H1 (cell line): ENCODE results near the gene CDK5RAP2. TPM values are rescaled to one million over a fixed set of nuclear protein-coding genes. Genes with fewer than 3 reads are reported as not detected.

Experiments
- CTCF ChIA-PET: fragments of 300-600 bp; sonication (Branson Sonifier 250); formaldehyde crosslinking; loops from one replicate; lab custom pipeline; 2021; ENCODE audit not compliant: partially characterized antibody; lab: Charles Lee
- POLR2A ChIA-PET: fragments of 300-600 bp; sonication (Branson Sonifier 250); formaldehyde crosslinking; loops from one replicate; lab custom pipeline; 2021; ENCODE audit warnings: inconsistent platforms; ENCODE audit not compliant: partially characterized antibody; lab: Charles Lee
- DNase-seq, 2 experiments: peaks; one replicate each; pipeline versions ENCODE4 v3.0.0 to v3.0.0-alpha.2; 2010 to 2022; ENCODE audit warnings: low spot score in 2 of 2, low read depth in 1 of 2, mixed read lengths in 1 of 2
- FAIRE-seq: peaks from 2 replicates; lab custom pipeline; 2011; peaks lifted over from hg19 to GRCh38; lab: Jason Lieb, UNC
- H2AFZ ChIP-seq: 2 replicates; pipeline ENCODE4 v1.8.1; 2012; ENCODE audit warnings: low read length, inconsistent platforms
- H2AK5ac ChIP-seq: 2 replicates; pipeline ENCODE4 v1.6.1; 2013; ENCODE audit warnings: low read depth, low read length
- H2BK120ac ChIP-seq: replicated peaks from 2 replicates; pipeline ENCODE3; 2013; ENCODE audit warnings: low read depth, low read length, inconsistent platforms
- H2BK12ac ChIP-seq: 2 replicates; pipeline ENCODE4 v1.6.1; 2013; ENCODE audit warnings: low read depth, low read length
- H2BK15ac ChIP-seq: 2 replicates; pipeline ENCODE4 v1.6.1; 2013; ENCODE audit warnings: low read length
- H2BK20ac ChIP-seq: 2 replicates; pipeline ENCODE4 v1.6.1; 2013; ENCODE audit warnings: low read length
- H2BK5ac ChIP-seq: 2 replicates; pipeline ENCODE4 v1.6.1; 2013; ENCODE audit warnings: low read depth, low read length
- H3K14ac ChIP-seq: 2 replicates; pipeline ENCODE4 v1.6.1; 2013; ENCODE audit warnings: inconsistent platforms; ENCODE audit not compliant: insufficient read length
- H3K18ac ChIP-seq: 2 replicates; pipeline ENCODE4 v1.6.1; 2013; ENCODE audit warnings: low read length; ENCODE audit errors: extremely low read depth
- H3K23ac ChIP-seq: 2 replicates; pipeline ENCODE4 v1.6.1; 2013; ENCODE audit warnings: inconsistent platforms; ENCODE audit not compliant: insufficient read length
- H3K23me2 ChIP-seq: 2 replicates; pipeline ENCODE4 v1.6.1; 2013; ENCODE audit warnings: low read depth, low read length
- H3K27ac ChIP-seq: 2 replicates; pipeline ENCODE4 v1.6.1; 2011; ENCODE audit warnings: low read depth, low read length, inconsistent platforms
- H3K27me3 ChIP-seq, 4 experiments: replicated peaks in 1 of 4; 1 replicate in 1 of 4; 2 replicates in 3 of 4; pipeline versions ENCODE4 v1.6.1 to v1.8.1; 2011 to 2013; ENCODE audit warnings: low read length in 3 of 4, mild to moderate bottlenecking in 3 of 4, inconsistent platforms in 2 of 4, mixed read lengths in 2 of 4, moderate library complexity in 1 of 4; ENCODE audit not compliant: control insufficient read depth in 3 of 4, insufficient read depth in 3 of 4; ENCODE audit errors: extremely low read depth in 1 of 4
- H3K36me3 ChIP-seq, 4 experiments: 2 replicates each; pipeline versions ENCODE4 v1.6.1 to v1.8.1; 2011 to 2013; ENCODE audit warnings: mild to moderate bottlenecking in 4 of 4, low read length in 3 of 4, moderate library complexity in 2 of 4, control low read depth in 1 of 4, inconsistent platforms in 1 of 4; ENCODE audit not compliant: insufficient read depth in 4 of 4, control insufficient read depth in 2 of 4
- H3K4ac ChIP-seq: replicated peaks from 2 replicates; pipeline ENCODE3; 2013; ENCODE audit warnings: low read length, low read depth, mixed read lengths, inconsistent platforms; ENCODE audit not compliant: insufficient read length
- H3K4me1 ChIP-seq, 4 experiments: replicated peaks in 1 of 4; 1 replicate in 1 of 4; 2 replicates in 3 of 4; pipeline versions ENCODE4 v1.6.1 to v1.8.1; 2011 to 2013; ENCODE audit warnings: low read length in 3 of 4, inconsistent platforms in 2 of 4, mixed read lengths in 1 of 4; ENCODE audit not compliant: insufficient read depth in 4 of 4, control insufficient read depth in 3 of 4
- H3K4me2 ChIP-seq, 2 experiments: 2 replicates each; pipeline versions ENCODE4 v1.6.1 to v1.8.1; 2011 to 2013; ENCODE audit warnings: low read depth in 2 of 2, low read length in 2 of 2, control low read depth in 1 of 2, inconsistent platforms in 1 of 2, mild to moderate bottlenecking in 1 of 2; ENCODE audit not compliant: insufficient read depth in 1 of 2
- H3K4me3 ChIP-seq, 4 experiments: fragments of 200-600, 300-600 bp in 1 of 4; sonication (generic), shearing (Covaris generic), sonication (Bioruptor Twin) in 1 of 4; 2 replicates each; pipeline versions ENCODE4 v1.5.1 to v1.8.1; 2011 to 2016; ENCODE audit warnings: low read length in 4 of 4, low read depth in 3 of 4, control low read depth in 2 of 4, inconsistent platforms in 2 of 4, mild to moderate bottlenecking in 2 of 4, mixed read lengths in 1 of 4, moderate library complexity in 1 of 4; ENCODE audit not compliant: insufficient read depth in 2 of 4; ENCODE audit errors: extremely low read depth in 1 of 4
- H3K56ac ChIP-seq: replicated peaks from 2 replicates; pipeline ENCODE3; 2013; ENCODE audit warnings: low read depth, mild to moderate bottlenecking, mixed read lengths, low read length, inconsistent platforms; ENCODE audit not compliant: insufficient read length
- H3K79me1 ChIP-seq: 2 replicates; pipeline ENCODE4 v1.6.1; 2013; ENCODE audit warnings: low read depth, low read length, control low read depth
- H3K79me2 ChIP-seq, 2 experiments: 2 replicates each; pipeline versions ENCODE4 v1.6.1 to v1.8.1; 2012 to 2013; ENCODE audit warnings: low read length in 2 of 2, mild to moderate bottlenecking in 2 of 2, inconsistent platforms in 1 of 2; ENCODE audit not compliant: insufficient read depth in 2 of 2, control insufficient read depth in 1 of 2
- H3K9ac ChIP-seq, 4 experiments: replicated peaks in 1 of 4; 1 replicate in 1 of 4; 2 replicates in 3 of 4; pipeline versions ENCODE4 v1.6.1 to v1.8.1; 2011 to 2013; ENCODE audit warnings: low read depth in 3 of 4, low read length in 3 of 4, control low read depth in 2 of 4, mild to moderate bottlenecking in 2 of 4, moderate library complexity in 2 of 4, inconsistent platforms in 1 of 4; ENCODE audit errors: extremely low read depth in 1 of 4
- H3K9me3 ChIP-seq, 2 experiments: 2 replicates each; pipeline versions ENCODE4 v1.6.1 to v1.8.1; 2012 to 2013; ENCODE audit warnings: mild to moderate bottlenecking in 2 of 2, moderate library complexity in 2 of 2, control low read depth in 1 of 2, inconsistent platforms in 1 of 2, low read depth in 1 of 2, low read length in 1 of 2, mixed read lengths in 1 of 2; ENCODE audit not compliant: insufficient read depth in 2 of 2
- H4K20me1 ChIP-seq, 2 experiments: replicated peaks in 1 of 2; 2 replicates each; pipeline versions ENCODE3 to v1.8.1; 2011 to 2013; ENCODE audit warnings: inconsistent platforms in 2 of 2, low read length in 2 of 2, mild to moderate bottlenecking in 1 of 2; ENCODE audit not compliant: insufficient read depth in 2 of 2, control insufficient read depth in 1 of 2
- H4K5ac ChIP-seq: 2 replicates; pipeline ENCODE4 v1.6.1; 2013; ENCODE audit warnings: low read length, low read depth, mixed read lengths, inconsistent platforms; ENCODE audit not compliant: insufficient read length
- H4K8ac ChIP-seq: 2 replicates; pipeline ENCODE4 v1.8.0; 2013; ENCODE audit warnings: mild to moderate bottlenecking, moderate library complexity, low read length, inconsistent platforms; ENCODE audit not compliant: insufficient read depth; ENCODE audit errors: extremely low read depth
- H4K91ac ChIP-seq: replicated peaks from 2 replicates; pipeline ENCODE3; 2013; ENCODE audit warnings: low read length, mixed read lengths, inconsistent platforms; ENCODE audit not compliant: insufficient read length
- CEBPB ChIP-seq: IDR thresholded peaks from 2 replicates; pipeline ENCODE4 v1.6.1; 2012; ENCODE audit warnings: low read depth, low read length
- CTBP2 ChIP-seq: IDR thresholded peaks from 2 replicates; pipeline ENCODE4 v1.7.0; 2011; ENCODE audit warnings: borderline replicate concordance, mild to moderate bottlenecking, moderate library complexity, mixed read lengths, low read length; ENCODE audit not compliant: insufficient read depth, insufficient read length
- CTCF ChIP-seq, 3 experiments: IDR thresholded peaks; 1 replicate in 2 of 3; 2 replicates in 1 of 3; pipeline versions ENCODE4 v1.5.1 to v1.6.1; 2011; ENCODE audit warnings: low read length in 3 of 3, mild to moderate bottlenecking in 3 of 3, inconsistent platforms in 2 of 3, low read depth in 1 of 3, moderate library complexity in 1 of 3; ENCODE audit not compliant: insufficient read depth in 1 of 3; ENCODE audit errors: control extremely low read depth in 1 of 3
- HDAC2 ChIP-seq, 2 experiments: fragments of 300-600 bp in 1 of 2; sonication (generic) in 1 of 2; IDR thresholded peaks; 2 replicates each; pipeline ENCODE4 v1.6.1; 2011 to 2012; ENCODE audit warnings: low read depth in 2 of 2, low read length in 2 of 2, mild to moderate bottlenecking in 2 of 2, moderate library complexity in 2 of 2, borderline replicate concordance in 1 of 2, inconsistent platforms in 1 of 2
- POLR2AphosphoS5 ChIP-seq: IDR thresholded peaks from 2 replicates; pipeline ENCODE4 v1.6.1; 2011; ENCODE audit warnings: low read depth, low read length
- RAD21 ChIP-seq, 2 experiments: IDR thresholded peaks in 1 of 2; conservative IDR thresholded peaks in 1 of 2; 2 replicates each; pipeline ENCODE4 v1.6.1; 2011; ENCODE audit warnings: low read depth in 2 of 2, low read length in 2 of 2, improper control_type of control experiment in 1 of 2, inconsistent platforms in 1 of 2, mild to moderate bottlenecking in 1 of 2, moderate library complexity in 1 of 2
- SP2 ChIP-seq: IDR thresholded peaks from 2 replicates; pipeline ENCODE4 v1.6.1; 2012; ENCODE audit warnings: mild to moderate bottlenecking, low read length, inconsistent platforms
- WGBS, 2 experiments: shearing (Covaris generic) in 1 of 2; methylation state at CpG; one replicate each; pipeline versions ENCODE4 v1.1.6 to v1.1.7; 2013 to 2015; ENCODE audit warnings: low lambda C conversion rate in 2 of 2, mixed read lengths in 2 of 2, inconsistent platforms in 1 of 2, low coverage in 1 of 2, missing lambda C conversion rate in 1 of 2; ENCODE audit not compliant: insufficient replicate concordance in 2 of 2, insufficient coverage in 1 of 2, insufficient read length in 1 of 2; ENCODE audit errors: extremely low coverage in 1 of 2, missing lambda C conversion rate in 1 of 2; 5-methylcytosine and 5-hydroxymethylcytosine counted together
- polyA plus RNA-seq, 7 experiments: library from polyadenylated mRNA; depleted of rRNA in 3 of 7; stranded (reverse) in 5 of 7; unstranded in 2 of 7; fragments of >200 nt in 5 of 7; fragments of 200-250 nt in 2 of 7; gene quantifications; 1 replicate in 5 of 7; 2 replicates in 1 of 7; 4 replicates in 1 of 7; pipeline versions ENCODE4 v1.2.1 to v1.2.3, GENCODE V29; 2011 to 2013; ENCODE audit warnings: missing spikeins in 2 of 7, mixed read lengths in 2 of 7
- total RNA-seq: library from RNA; stranded (reverse); fragmentation: NEBNext Ultra II Directional; extraction: Animal tissue kit (Norgen Biotek cat#: 25700); gene quantifications from 2 replicates; pipeline ENCODE4 v1.2.1, GENCODE V29; 2021

The CDK5RAP2 gene
- total and polyA plus RNA-seq, 2 of the 8 experiments (the other 6 are each of a cell fraction or from before 2014, with no cell fraction given), result 19.8 to 49.4 TPM

- H2AK5ac ChIP-seq, result no peak overlapping the region
- H2BK5ac ChIP-seq, result no peak overlapping the region
- no peak overlapping the region for H2AFZ ChIP-seq
- no peaks in the 10 kb centered on the region for H3K23me2 ChIP-seq
- H4K91ac ChIP-seq, result no peak overlapping the region
- H3K56ac ChIP-seq, result no peak overlapping the region
- H3K4ac ChIP-seq, result no peak overlapping the region
- H3K4me2 ChIP-seq, result no peak overlapping the region
- no peak overlapping the region for H3K23ac ChIP-seq
- no peaks in the 10 kb centered on the region for H4K20me1 ChIP-seq
- 61% methylated on average over 8 of the region's 8 CpGs; no CpG with 5 or more reads in 1 of the 2 experiments for WGBS, 2 experiments
- no peak overlapping the region for H2BK120ac ChIP-seq
- no peaks in the 10 kb centered on the region for H3K36me3 ChIP-seq
- no peaks in the 10 kb centered on the region for H3K79me1 ChIP-seq
- POLR2A ChIA-PET, result interaction anchor here (1.3 kb wide), 1 partner anchor 173 kb away, joined by 5 read pairs; the partner anchor contains the start of gene FBXW2
- FAIRE-seq (peak; percentile 32), DNase-seq (peak in 1 of 2 experiments; percentile 55)
- no peaks in the 10 kb centered on the region for H3K79me2 ChIP-seq
- H3K9ac ChIP-seq, result no peak overlapping the region
- H2BK20ac ChIP-seq, result no peak overlapping the region
- TF ChIP-seq CEBPB (no peak), POLR2AphosphoS5 (no peak), HDAC2 (IDR thresholded peaks at IDR 0.05; ENCODE audit: borderline replicate concordance in 1 of 2, low read depth in 2 of 2, low read length in 2 of 2) (no peak), CTBP2 (no peak), CTCF (IDR thresholded peaks at IDR 0.05; ENCODE audit: control extremely low read depth in 1 of 3, insufficient read depth in 1 of 3, low read depth in 1 of 3, low read length in 3 of 3) (peak in 2 of 3 experiments; percentile 64 to 80; a peak in 3 of 4 replicates), RAD21 (IDR thresholded peaks at IDR 0.05 in 1 of 2, conservative IDR thresholded peaks at IDR 0.05 in 1 of 2; ENCODE audit: low read depth in 2 of 2, low read length in 2 of 2) (peak; percentile 76 to 77), SP2 (no peak)
- H2BK12ac ChIP-seq, result no peak overlapping the region
- H3K18ac ChIP-seq, result no peak overlapping the region
- CTCF ChIA-PET, result interaction anchor here (0.6 to 1.4 kb wide), 13 partner anchors 10 to 135 kb away, joined by 3 to 12 read pairs (median 3); no protein-coding TSS in a partner anchor
- no peaks in the 10 kb centered on the region for H3K9me3 ChIP-seq
- H4K5ac ChIP-seq, result no peak overlapping the region
- no peak overlapping the region for H3K4me3 ChIP-seq
- H3K4me1 ChIP-seq, result peaks cover 0 to 2% (median 0%) of the 10 kb centered on the region in 4 experiments; a peak in 1 of 7 replicates
- no peak overlapping the region for H4K8ac ChIP-seq
- no peak overlapping the region for H3K27ac ChIP-seq
- no peaks in the 10 kb centered on the region for H3K27me3 ChIP-seq
- H3K14ac ChIP-seq, result no peak overlapping the region
- no peak overlapping the region for H2BK15ac ChIP-seq
These were observed 40.0 kb upstream of the CDK5RAP2 start for GRCh38 chr9:120619751-120620655.
